Daoy (cell line): Measurements from ENCODE around the gene STON2. TPM values are rescaled to one million over a fixed set of nuclear protein-coding genes. Genes with fewer than 3 reads are reported as not detected.
"Not testable (repeated sequence)": the region's sequence is repeated elsewhere in the genome, so short reads cannot be mapped to it uniquely, and the experiment has no call there.

Source experiments
- DNase-seq: peaks from one replicate; pipeline ENCODE4 v3.0.0-alpha.2; 2015; ENCODE audit warnings: low read depth
- total RNA-seq: library from RNA; depleted of rRNA; stranded (reverse); fragments of >200 nt; shearing (Covaris generic); gene quantifications from 2 replicates; pipeline ENCODE4 v1.2.3, GENCODE V29; 2014

STON2 gene
- total RNA-seq, 1 experiment from 2014 or later, result 10.5 TPM

- no peak for DNase-seq
These were observed 130.1 kb downstream of the STON2 start for GRCh38 chr14:81269979-81270375.

- DNase-seq, result peak; percentile 58
These were observed 130.8 kb downstream of the STON2 start for GRCh38 chr14:81269100-81269978.

GRCh38 chr14:81268016-81268416 is 132.1 kb downstream of the STON2 start:
- DNase-seq, result peak; percentile 39

- DNase-seq, result no peak
These were observed 134.4 kb downstream of the STON2 start for GRCh38 chr14:81265636-81266169.

DNA sequence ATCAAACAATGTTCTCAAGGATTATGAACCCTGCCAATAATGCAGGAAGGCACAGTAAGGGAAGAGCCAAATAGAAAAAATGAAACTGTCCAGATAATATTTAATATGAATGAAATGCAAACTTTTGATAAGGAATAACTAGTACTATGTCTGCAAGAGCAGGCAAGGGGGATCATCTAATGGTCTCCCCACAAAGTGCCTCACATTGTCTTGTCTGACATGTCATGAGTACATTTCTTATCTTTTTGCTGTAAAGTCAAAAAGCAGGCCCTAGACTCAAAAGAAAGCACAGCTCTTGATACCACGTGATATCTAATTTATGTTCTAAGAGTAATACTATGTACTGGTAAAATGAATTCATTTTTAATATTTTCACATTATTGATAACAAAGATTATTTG is 135.5 kb downstream of the STON2 start:
- DNase-seq, result no peak

DNA sequence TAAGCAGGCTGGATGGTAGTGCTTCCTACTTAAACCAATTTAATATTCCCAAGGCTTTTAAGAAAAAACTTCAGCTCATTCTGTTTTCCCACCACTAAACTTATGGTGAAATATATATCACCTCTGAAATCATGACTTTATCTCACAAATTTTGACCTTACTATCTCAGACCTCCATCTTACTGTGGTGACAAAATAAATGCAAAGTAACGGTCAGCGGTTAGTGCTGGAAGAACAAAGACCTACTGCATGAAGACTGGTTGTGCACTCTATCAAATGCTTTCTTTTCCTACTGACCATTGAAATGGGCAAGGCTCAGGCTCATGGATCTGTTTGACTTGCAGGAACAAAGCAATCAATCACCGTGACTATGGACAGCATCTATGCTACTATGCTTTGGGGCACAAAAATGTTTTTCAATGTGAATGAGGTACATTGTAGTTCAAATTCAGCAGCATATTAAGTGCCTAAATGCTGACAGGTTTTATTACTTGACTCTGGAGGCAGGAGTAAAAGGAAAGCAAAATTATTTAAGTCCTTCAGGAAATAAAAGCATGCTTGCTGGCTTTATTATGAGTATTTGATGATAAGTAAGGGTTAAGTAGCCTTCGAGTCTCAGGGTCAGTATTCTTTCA is 136.2 kb downstream of the STON2 start:
- DNase-seq, result no peak

DNA sequence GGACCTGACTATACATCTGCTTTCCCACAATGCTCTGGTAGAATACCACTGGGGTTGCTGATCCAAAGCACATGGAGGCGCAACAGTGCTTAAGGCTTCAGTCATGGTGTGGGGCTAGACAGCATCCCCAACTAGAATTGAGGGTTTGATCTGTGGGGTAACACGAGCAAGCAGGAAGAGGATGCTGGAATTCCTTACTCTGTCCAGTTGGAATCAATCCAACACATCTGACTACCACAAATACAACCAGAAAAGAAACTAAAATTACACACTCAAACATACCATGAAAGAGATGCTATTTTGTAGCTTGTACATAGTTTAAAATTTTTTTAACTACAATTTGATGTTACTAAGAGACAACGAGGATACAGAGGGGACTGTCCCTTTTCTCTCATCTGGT is 138.9 kb downstream of the STON2 start:
- DNase-seq, result no peak

DNA sequence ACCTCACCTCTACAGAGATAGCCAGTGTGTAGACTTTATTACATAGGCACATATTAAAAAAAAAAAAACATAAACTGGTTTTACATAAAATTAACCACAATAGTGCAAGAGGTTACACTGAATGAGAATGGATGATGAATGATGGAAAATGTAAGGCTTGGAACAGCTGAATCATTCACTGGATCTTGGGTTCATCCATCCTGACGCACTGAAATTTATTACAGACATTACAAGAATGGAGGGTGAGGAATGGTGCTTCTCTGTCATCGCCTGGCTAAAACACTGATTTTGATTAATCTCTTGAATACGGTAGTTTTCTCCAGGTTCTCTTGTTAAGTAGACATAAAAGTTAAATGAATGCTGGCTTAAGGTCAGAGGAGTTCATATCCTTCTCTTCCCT is 139.4 kb downstream of the STON2 start:
- DNase-seq, result no peak

DNA sequence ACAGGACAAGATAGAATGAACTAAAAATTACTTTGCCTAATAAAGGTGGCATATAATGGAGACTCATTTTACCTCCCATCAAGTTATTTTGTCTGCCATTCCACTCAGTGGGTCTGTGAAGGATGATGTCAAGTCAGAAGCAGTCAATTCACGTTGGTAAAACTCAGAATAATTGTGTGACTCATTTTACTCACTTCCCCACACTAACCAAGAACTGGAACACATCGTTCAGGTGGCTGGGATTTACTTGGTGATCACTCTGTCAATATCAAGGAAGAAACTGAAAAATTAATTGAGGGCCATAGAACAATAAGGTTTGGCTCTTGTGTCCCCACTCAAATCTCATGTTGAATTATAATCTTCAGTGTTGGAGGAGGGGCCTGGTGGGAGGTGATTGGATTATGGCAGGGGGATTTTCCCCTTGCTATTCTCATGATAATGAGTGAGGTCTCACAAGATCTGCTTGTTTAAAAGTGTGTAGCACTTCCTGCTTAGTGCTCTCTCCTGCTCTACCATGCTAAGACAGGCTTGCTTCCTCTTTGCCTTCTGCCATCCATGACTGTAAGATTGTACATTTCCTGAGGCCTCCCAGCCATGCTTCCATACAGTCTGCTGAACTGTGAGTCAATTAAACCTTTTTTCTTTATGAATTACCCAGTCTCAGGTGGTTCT is 143.7 kb downstream of the STON2 start:
- DNase-seq, result no peak

DNA sequence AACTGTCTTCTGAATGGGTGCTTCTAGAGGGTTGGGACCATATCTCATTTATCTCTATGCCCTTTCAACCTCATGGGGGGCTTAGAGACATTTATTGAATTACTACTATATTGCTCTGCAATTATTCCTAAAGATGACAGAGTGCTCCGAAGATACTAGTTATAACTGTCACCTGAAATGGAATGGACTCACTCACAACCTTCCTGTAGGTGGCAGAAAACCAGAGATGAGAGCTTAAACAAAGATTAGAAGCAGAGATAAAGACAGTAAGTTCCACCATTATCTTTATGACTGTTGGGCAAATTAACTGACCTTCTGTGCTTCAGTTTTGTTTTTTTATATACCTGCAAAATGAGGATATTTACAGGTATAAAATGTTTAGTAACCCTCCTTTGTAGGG is 147.8 kb downstream of the STON2 start:
- DNase-seq, result no peak

DNA sequence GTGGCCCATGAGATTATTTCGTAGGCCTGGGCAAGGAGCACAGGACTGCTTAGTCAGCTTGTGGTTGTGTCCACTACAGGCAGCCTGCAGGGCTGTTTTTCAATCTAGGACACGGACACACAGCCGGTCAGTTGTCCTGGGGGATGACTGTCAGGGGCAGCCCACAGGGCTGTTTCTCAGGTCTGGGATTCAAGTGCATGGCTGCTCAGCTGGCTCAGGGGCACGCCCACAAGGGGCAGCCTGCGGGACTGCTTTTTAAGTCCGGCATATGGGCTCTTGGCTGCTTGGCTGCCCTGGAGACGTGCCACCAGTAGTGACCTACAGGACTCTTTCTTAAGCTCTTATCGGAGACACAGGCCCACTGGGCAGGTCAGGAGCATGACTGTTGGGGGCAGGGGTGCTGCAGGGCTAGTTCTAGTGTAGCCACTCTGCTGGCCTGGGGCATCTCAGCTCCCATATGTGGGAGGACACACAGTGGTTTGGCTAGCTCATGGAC is 152.8 kb downstream of the STON2 start:
- DNase-seq, result no peak

- peak; percentile 66 for DNase-seq
These were observed 153.5 kb downstream of the STON2 start for GRCh38 chr14:81246461-81247270.

DNA sequence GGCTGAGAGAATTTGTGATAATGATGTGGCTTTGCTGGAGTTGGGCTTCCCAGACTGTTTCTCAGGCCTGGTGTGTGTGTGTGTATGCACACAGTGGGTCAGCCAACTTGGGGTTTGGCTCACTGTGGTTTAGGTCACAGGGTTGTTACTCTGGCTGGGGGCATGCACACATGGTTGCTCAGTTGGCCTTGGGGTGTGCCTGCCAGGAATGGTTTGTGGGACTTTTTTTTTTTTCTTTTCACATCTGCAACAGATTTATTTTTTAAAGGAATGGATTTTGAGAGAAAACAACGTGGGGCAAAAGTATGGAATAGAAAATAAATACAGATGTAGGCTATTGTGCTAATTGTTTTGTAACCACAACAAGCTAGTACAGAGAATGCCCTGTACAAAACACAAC is 154.4 kb downstream of the STON2 start:
- DNase-seq, result no peak

- not testable (repeated sequence) for DNase-seq
These were observed 155.7 kb downstream of the STON2 start for GRCh38 chr14:81244431-81244830.

DNA sequence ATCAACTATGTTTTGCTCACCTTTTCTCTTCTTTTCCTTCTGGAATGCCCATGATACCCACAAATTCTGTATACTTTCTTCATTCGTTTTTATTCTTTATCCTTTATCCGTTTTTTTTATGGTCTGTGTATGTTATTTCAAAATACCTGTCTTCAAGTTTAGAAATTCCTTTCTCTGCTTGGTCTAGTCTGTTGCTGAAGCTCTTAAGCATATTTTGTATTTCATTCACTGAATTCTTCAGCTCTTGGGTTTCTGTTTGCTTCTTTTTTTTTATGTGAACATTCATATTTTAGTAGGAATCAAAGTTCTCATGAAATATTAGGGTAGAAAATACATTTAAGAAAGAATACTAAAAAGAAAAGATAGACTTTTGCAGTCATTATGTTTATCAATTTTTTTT is 156.6 kb downstream of the STON2 start:
- no peak for DNase-seq

GRCh38 chr14:81236849-81237248 is 163.3 kb downstream of the STON2 start:
- DNase-seq, result not testable (repeated sequence)

DNA sequence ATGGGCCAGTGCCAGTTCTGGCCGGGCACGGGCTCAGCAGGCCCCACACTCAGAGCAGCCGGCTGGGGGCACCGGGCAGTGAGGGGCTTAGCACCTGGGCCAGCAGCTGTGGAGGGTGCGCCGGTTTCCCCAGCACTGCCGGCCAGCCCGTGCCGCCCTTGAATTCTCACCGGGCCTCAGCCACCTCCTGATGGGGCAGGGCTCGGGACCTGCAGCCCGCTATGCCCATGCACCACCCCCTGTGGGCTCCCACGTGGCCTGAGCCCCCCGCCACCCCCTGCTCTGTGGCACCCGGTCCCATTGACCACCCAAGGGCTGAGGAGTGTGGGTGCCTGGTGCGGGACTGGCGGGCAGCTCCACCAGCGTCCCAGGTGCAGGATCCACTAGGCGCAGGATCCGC is 164.0 kb downstream of the STON2 start:
- DNase-seq, result no peak

DNA sequence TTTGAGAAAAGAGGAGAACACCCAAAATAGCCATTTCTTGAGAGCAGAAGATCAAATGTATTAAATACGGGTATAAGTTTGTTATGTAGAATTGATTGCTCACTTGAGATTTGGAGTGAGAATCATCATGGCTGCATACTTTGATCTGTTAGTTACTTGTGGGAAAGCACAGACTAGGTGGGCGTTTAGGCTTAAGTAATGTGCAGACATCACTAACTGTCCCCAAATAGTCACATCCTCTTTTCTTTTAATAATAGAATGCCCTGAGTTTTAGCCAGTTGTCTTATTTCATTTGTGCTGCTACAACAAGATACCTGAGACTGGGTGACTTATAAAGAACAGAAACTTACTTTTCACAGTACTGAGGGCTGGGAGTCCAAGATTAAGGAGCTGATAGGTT is 165.0 kb downstream of the STON2 start:
- DNase-seq, result no peak

- DNase-seq, result no peak
These were observed 165.8 kb downstream of the STON2 start for GRCh38 chr14:81234278-81234677.

GRCh38 chr14:81233615-81234014 is 166.5 kb downstream of the STON2 start:
- no peak for DNase-seq

GRCh38 chr14:81231540-81231939 is 168.6 kb downstream of the STON2 start:
- no peak for DNase-seq
